Measurements from ENCODE around the gene SLC35F3. TPM values are rescaled to one million over a fixed set of nuclear protein-coding genes. Genes with fewer than 3 reads are reported as not detected.

SLC35F3 gene
- total RNA-seq, 1 experiment from 2014 or later = 22.7 TPM

DNA sequence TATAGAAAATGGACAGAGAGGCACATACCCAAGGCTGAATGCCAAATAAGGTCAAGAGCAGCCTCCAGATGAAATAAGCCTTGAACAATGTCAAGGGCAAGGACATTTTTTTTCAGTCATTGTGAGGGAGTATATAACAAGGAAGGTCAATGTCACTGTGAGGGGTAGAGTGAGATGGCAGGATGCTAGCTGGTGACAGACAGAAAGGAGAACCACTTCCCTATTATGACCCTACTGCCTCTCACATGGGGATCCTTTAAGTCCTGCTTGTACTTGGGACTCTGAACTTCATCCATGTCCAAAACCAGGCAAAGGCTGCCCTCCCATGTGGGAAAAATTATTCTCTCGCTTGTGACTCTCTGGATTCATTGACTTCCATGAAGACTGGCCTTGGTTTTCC is 349.3 kb downstream of the SLC35F3 start:
- no peak for DNase-seq (ENCODE audit: low spot score)
- Histone ChIP-seq H3K36me3 (ENCODE audit: insufficient read depth, low read length, poor library complexity, severe bottlenecking) (no peaks in the 10 kb centered on the region), H3K4me1 (ENCODE audit: insufficient read depth, low read length, poor library complexity, severe bottlenecking) (no peaks in the 10 kb centered on the region), H3K4me3 (ENCODE audit: low read depth, low read length, poor library complexity, severe bottlenecking) (no peak overlapping the region), H3K27me3 (replicated peaks; ENCODE audit: insufficient read depth, low read depth, low read length, poor library complexity) (no peaks in the 10 kb centered on the region), H3K27ac (ENCODE audit: low read depth, low read length, poor library complexity, severe bottlenecking) (no peak overlapping the region), H3K9me3 (ENCODE audit: low read depth, low read length, poor library complexity, severe bottlenecking) (peaks cover 13% of the 10 kb centered on the region)
- intact Hi-C loops (cut with micrococcal nuclease; ENCODE audit: unreplicated experiment) = no loop called here
- POLR2A ChIA-PET (ENCODE audit: low non-redundant PET) = no interaction called here
- TF ChIP-seq EZH2 (IDR thresholded peaks at IDR 0.05; ENCODE audit: borderline replicate concordance, low read depth, low read length, poor library complexity, severe bottlenecking) (no peak), CTCF (conservative IDR thresholded peaks at IDR 0.05; ENCODE audit: low read depth, low read length) (no peak)
- BruUV-seq (replicated peaks) = no TSS peak
- CTCF ChIA-PET = no interaction called here

GRCh38 chr1:234256359-234256758 is 351.9 kb downstream of the SLC35F3 start:
- peaks cover 14% of the 10 kb centered on the region for H3K4me1 ChIP-seq (ENCODE audit: insufficient read depth, low read length, poor library complexity, severe bottlenecking)
- no peak overlapping the region for H3K4me3 ChIP-seq (ENCODE audit: low read depth, low read length, poor library complexity, severe bottlenecking)
- H3K9me3 ChIP-seq (ENCODE audit: low read depth, low read length, poor library complexity, severe bottlenecking) = peaks cover 13% of the 10 kb centered on the region
- POLR2A ChIA-PET (ENCODE audit: low non-redundant PET) = no interaction called here
- H3K27ac ChIP-seq (ENCODE audit: low read depth, low read length, poor library complexity, severe bottlenecking) = no peak overlapping the region
- CTCF ChIA-PET = no interaction called here
- TF ChIP-seq CTCF (conservative IDR thresholded peaks at IDR 0.05; ENCODE audit: low read depth, low read length) (no peak), EZH2 (IDR thresholded peaks at IDR 0.05; ENCODE audit: borderline replicate concordance, low read depth, low read length, poor library complexity, severe bottlenecking) (no peak)
- no peaks in the 10 kb centered on the region for H3K36me3 ChIP-seq (ENCODE audit: insufficient read depth, low read length, poor library complexity, severe bottlenecking)
- intact Hi-C loops (cut with micrococcal nuclease; ENCODE audit: unreplicated experiment) = no loop called here
- DNase-seq (ENCODE audit: low spot score) = no peak
- H3K27me3 ChIP-seq (replicated peaks; ENCODE audit: insufficient read depth, low read depth, low read length, poor library complexity) = no peaks in the 10 kb centered on the region
- no TSS peak for BruUV-seq (replicated peaks)

DNA sequence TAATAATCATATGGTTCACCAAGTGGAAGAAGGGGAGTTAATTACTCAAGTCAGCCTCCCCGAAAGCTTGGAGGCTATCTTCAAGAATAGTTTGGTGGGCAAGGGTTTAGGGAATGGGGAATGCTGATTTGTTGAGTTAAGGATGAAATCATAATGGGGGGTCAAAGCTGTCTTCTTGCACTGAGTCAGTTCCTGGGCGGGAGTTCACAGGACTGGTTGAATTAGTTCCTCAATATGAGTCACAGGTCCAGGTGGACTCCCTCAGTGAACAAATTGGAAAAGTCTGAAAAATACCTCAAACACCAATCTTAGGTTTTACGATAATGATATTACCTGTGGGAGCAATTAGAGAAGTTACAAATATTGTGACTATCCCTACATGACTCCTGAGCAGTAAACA is 353.6 kb downstream of the SLC35F3 start:
- intact Hi-C loops (cut with micrococcal nuclease; ENCODE audit: unreplicated experiment) = no loop called here
- ChIA-PET POLR2A (ENCODE audit: low non-redundant PET) (interaction anchor here (0.6 kb wide), 1 partner anchor 32 kb away, joined by 23 read pairs; no protein-coding TSS in a partner anchor), CTCF (no interaction called here)

More for the DNA sequence above, 353.6 kb downstream of the SLC35F3 start:
- TF ChIP-seq EZH2 (IDR thresholded peaks at IDR 0.05; ENCODE audit: borderline replicate concordance, low read depth, low read length, poor library complexity, severe bottlenecking) (no peak), CTCF (conservative IDR thresholded peaks at IDR 0.05; ENCODE audit: low read depth, low read length) (no peak)
- Histone ChIP-seq H3K4me1 (ENCODE audit: insufficient read depth, low read length, poor library complexity, severe bottlenecking) (peaks cover 21% of the 10 kb centered on the region), H3K9me3 (ENCODE audit: low read depth, low read length, poor library complexity, severe bottlenecking) (peaks cover 13% of the 10 kb centered on the region), H3K27me3 (replicated peaks; ENCODE audit: insufficient read depth, low read depth, low read length, poor library complexity) (no peaks in the 10 kb centered on the region), H3K27ac (ENCODE audit: low read depth, low read length, poor library complexity, severe bottlenecking) (no peak overlapping the region), H3K4me3 (ENCODE audit: low read depth, low read length, poor library complexity, severe bottlenecking) (no peak overlapping the region), H3K36me3 (ENCODE audit: insufficient read depth, low read length, poor library complexity, severe bottlenecking) (no peaks in the 10 kb centered on the region)
- DNase-seq (ENCODE audit: low spot score) = no peak
- no TSS peak for BruUV-seq (replicated peaks)
